HCT116 (cell line): ENCODE data around the gene ALDH1L1. TPM values are rescaled to one million over a fixed set of nuclear protein-coding genes. Genes with fewer than 3 reads are reported as not detected.

ENCODE experiments used
- ATAC-seq: fragments of 200-7000 bp; cut with Tn5 transposase; 2 replicates; pipeline ENCODE4 v1.9.1; 2020; ENCODE audit warnings: mild to moderate bottlenecking, moderate library complexity
- BruUV-seq: library from RNA; stranded (reverse); fragments of 400-500 nt; replicated peaks from 2 replicates; lab custom pipeline; 2021; lab: Mats Ljungman, UMichigan
- CTCF ChIA-PET: fragments of 300-600 bp; sonication (Branson Sonifier 250); formaldehyde crosslinking; loops from one replicate; lab custom pipeline; 2021; ENCODE audit warnings: antibody characterized with exemption; lab: Charles Lee
- POLR2A ChIA-PET: fragments of 300-600, 350-600 bp; sonication (Branson Sonifier 250); formaldehyde crosslinking; loops from one replicate; lab custom pipeline; 2021; ENCODE audit warnings: antibody characterized with exemption; lab: Charles Lee
- RAD21 ChIA-PET, 2 experiments: fragments of 300-600 bp; sonication (Branson Sonifier 250); formaldehyde crosslinking; loops; one replicate each; lab custom pipeline; 2023; ENCODE audit warnings: low total read pairs in 2 of 2; ENCODE audit not compliant: uncharacterized antibody in 2 of 2, unreplicated experiment in 2 of 2, low non-redundant PET in 1 of 2; lab: Charles Lee
- DNase-seq: peaks from one replicate; pipeline ENCODE4 v3.0.0-alpha.2; 2010; ENCODE audit warnings: low read depth, low spot score
- H2AFZ ChIP-seq: fragments of 200-600 bp; shearing (Covaris generic), sonication (generic); 2 replicates; pipeline ENCODE4 v1.6.1; 2017; ENCODE audit warnings: low read depth, mixed run types, mixed read lengths, antibody characterized with exemption, low read length; ENCODE audit not compliant: poor library complexity, severe bottlenecking
- H3K27ac ChIP-seq: 2 replicates; pipeline ENCODE4 v1.5.1; 2012; ENCODE audit warnings: low read depth, low read length
- H3K27me3 ChIP-seq: fragments of 200-600 bp; sonication (generic); 2 replicates; pipeline ENCODE4 v1.6.1; 2016; ENCODE audit warnings: mixed run types, low read length, mixed read lengths; ENCODE audit not compliant: insufficient read depth
- H3K36me3 ChIP-seq, 2 experiments: fragments of 200-500 bp in 1 of 2; fragments of 200-600 bp in 1 of 2; sonication (Bioruptor generic) in 1 of 2; sonication (generic) in 1 of 2; 2 replicates each; pipeline versions ENCODE4 v1.5.1 to v1.6.1; 2014 to 2016; ENCODE audit warnings: low read length in 2 of 2, inconsistent platforms in 1 of 2, mixed read lengths in 1 of 2, mixed run types in 1 of 2; ENCODE audit not compliant: insufficient read depth in 2 of 2, control insufficient read depth in 1 of 2
- H3K4me1 ChIP-seq, 2 experiments: fragments of 200-600 bp in 1 of 2; sonication (generic) in 1 of 2; 2 replicates each; pipeline versions ENCODE4 v1.5.1 to v1.6.1; 2012 to 2017; ENCODE audit warnings: low read length in 2 of 2, inconsistent platforms in 1 of 2, mild to moderate bottlenecking in 1 of 2, mixed read lengths in 1 of 2, mixed run types in 1 of 2, moderate library complexity in 1 of 2; ENCODE audit not compliant: insufficient read depth in 2 of 2, control insufficient read depth in 1 of 2
- H3K4me2 ChIP-seq: fragments of 200-600 bp; sonication (generic); 2 replicates; pipeline ENCODE4 v1.6.1; 2017; ENCODE audit warnings: mixed run types, low read length, mixed read lengths
- H3K4me3 ChIP-seq, 2 experiments: fragments of 200-600 bp in 1 of 2; sonication (generic) in 1 of 2; replicated peaks in 1 of 2; 2 replicates each; pipeline ENCODE4 v1.5.1; 2011 to 2016; ENCODE audit warnings: low read length in 2 of 2, control low read depth in 1 of 2, low read depth in 1 of 2, mild to moderate bottlenecking in 1 of 2, mixed read lengths in 1 of 2, mixed run types in 1 of 2
- H3K79me2 ChIP-seq: fragments of 200-600 bp; sonication (generic); 2 replicates; pipeline ENCODE4 v1.6.1; 2017; ENCODE audit warnings: mild to moderate bottlenecking, mixed run types, low read length, moderate library complexity, mixed read lengths; ENCODE audit not compliant: insufficient read depth
- H3K9ac ChIP-seq: fragments of 200-600 bp; sonication (generic); 2 replicates; pipeline ENCODE4 v1.6.1; 2016; ENCODE audit warnings: low read length, mixed read lengths
- H3K9me2 ChIP-seq: fragments of 200-600 bp; sonication (generic), shearing (Covaris generic); 2 replicates; pipeline ENCODE4 v1.6.1; 2017; ENCODE audit warnings: mixed run types, mild to moderate bottlenecking, moderate library complexity; ENCODE audit not compliant: insufficient read depth
- H3K9me3 ChIP-seq, 2 experiments: fragments of 200-500 bp in 1 of 2; fragments of 200-600 bp in 1 of 2; sonication (Bioruptor generic) in 1 of 2; sonication (generic) in 1 of 2; 2 replicates each; pipeline ENCODE4 v1.6.1; 2014 to 2017; ENCODE audit warnings: low read length in 2 of 2, mixed read lengths in 2 of 2, inconsistent platforms in 1 of 2, low read depth in 1 of 2, mild to moderate bottlenecking in 1 of 2, mixed run types in 1 of 2, moderate library complexity in 1 of 2; ENCODE audit not compliant: control insufficient read depth in 1 of 2, insufficient read depth in 1 of 2
- H4K20me1 ChIP-seq: fragments of 200-600 bp; sonication (generic), shearing (Covaris generic); 2 replicates; pipeline ENCODE4 v1.6.1; 2017; ENCODE audit warnings: mixed run types, mild to moderate bottlenecking, moderate library complexity; ENCODE audit not compliant: insufficient read depth
- CBX3 ChIP-seq: IDR thresholded peaks from 2 replicates; pipeline ENCODE4 v1.6.1; 2012; ENCODE audit warnings: low read depth
- EGR1 ChIP-seq: IDR thresholded peaks from 2 replicates; pipeline ENCODE4 v1.6.1; 2012; ENCODE audit warnings: low read depth
- ELF1 ChIP-seq: IDR thresholded peaks from 2 replicates; pipeline ENCODE4 v1.6.1; 2012; ENCODE audit warnings: low read depth, borderline replicate concordance
- EZH2 ChIP-seq: fragments of 200-600 bp; sonication (generic); IDR thresholded peaks from 2 replicates; pipeline ENCODE4 v1.6.1; 2017; ENCODE audit warnings: antibody characterized with exemption, mixed run types
- EZH2phosphoT487 ChIP-seq: fragments of 200-600 bp; IDR thresholded peaks from 2 replicates; pipeline ENCODE4 v1.6.1; 2018; ENCODE audit warnings: antibody characterized with exemption, borderline replicate concordance
- JUND ChIP-seq: IDR thresholded peaks from 2 replicates; pipeline ENCODE4 v1.6.1; 2012
- MAX ChIP-seq: IDR thresholded peaks from 2 replicates; pipeline ENCODE4 v1.6.1; 2012
- POLR2A ChIP-seq: IDR thresholded peaks from 2 replicates; pipeline ENCODE4 v1.7.0; 2011; ENCODE audit warnings: borderline replicate concordance; ENCODE audit not compliant: insufficient read depth, insufficient read length; ENCODE audit errors: extremely low read depth
- POLR2AphosphoS5 ChIP-seq: IDR thresholded peaks from 2 replicates; pipeline ENCODE4 v1.6.1; 2011; ENCODE audit warnings: mild to moderate bottlenecking, low read depth, low read length, moderate library complexity
- RAD21 ChIP-seq: IDR thresholded peaks from 2 replicates; pipeline ENCODE4 v1.6.1; 2012; ENCODE audit warnings: low read depth, mild to moderate bottlenecking
- SIN3A ChIP-seq: IDR thresholded peaks from 2 replicates; pipeline ENCODE4 v1.6.1; 2012; ENCODE audit warnings: low read depth
- SP1 ChIP-seq: IDR thresholded peaks from 2 replicates; pipeline ENCODE4 v1.6.1; 2012; ENCODE audit warnings: low read depth
- SRF ChIP-seq: IDR thresholded peaks from 2 replicates; pipeline ENCODE4 v1.6.1; 2012; ENCODE audit warnings: low read depth
- TCF7L2 ChIP-seq: IDR thresholded peaks from 2 replicates; pipeline ENCODE4 v1.7.0; 2011; ENCODE audit warnings: borderline replicate concordance, inconsistent platforms; ENCODE audit not compliant: insufficient read depth, insufficient read length; ENCODE audit errors: extremely low read depth
- YY1 ChIP-seq: IDR thresholded peaks from 2 replicates; pipeline ENCODE4 v1.6.1; 2011; ENCODE audit warnings: low read length, low read depth, moderate library complexity, mild to moderate bottlenecking; ENCODE audit not compliant: insufficient replicate concordance; ENCODE audit errors: extremely low read depth
- ZNF274 ChIP-seq: fragments of 200-500 bp; sonication (Bioruptor generic); IDR thresholded peaks from 2 replicates; pipeline ENCODE4 v1.6.1; 2014; ENCODE audit warnings: mild to moderate bottlenecking, low read depth, low read length, inconsistent platforms
- intact Hi-C: fragments of 100-400 bp; cut with micrococcal nuclease; formaldehyde crosslinking; loops from 2 replicates; pipeline ENCODE4 v1.10.0; 2022
- total RNA-seq: library from RNA; stranded (reverse); gene quantifications from one replicate; pipeline ENCODE4 v1.2.1, GENCODE V29; 2021; ENCODE audit not compliant: unreplicated experiment
- TF ChIP-seq, protein P1 (sequence below): IDR thresholded peaks from 2 replicates; pipeline ENCODE4 v1.6.1; 2011; ENCODE audit warnings: mild to moderate bottlenecking, low read length, moderate library complexity; ENCODE audit not compliant: insufficient replicate concordance; ENCODE audit errors: extremely low read depth
- TF ChIP-seq, protein P2 (sequence below), 3 experiments: fragments of 200-600 bp in 1 of 3; sonication (generic) in 1 of 3; IDR thresholded peaks in 2 of 3; conservative IDR thresholded peaks in 1 of 3; 2 replicates each; pipeline ENCODE4 v1.5.1; 2012 to 2017; ENCODE audit warnings: low read depth in 2 of 3, low read length in 2 of 3, antibody characterized with exemption in 1 of 3, borderline replicate concordance in 1 of 3, control low read depth in 1 of 3, mild to moderate bottlenecking in 1 of 3, mixed read lengths in 1 of 3, mixed run types in 1 of 3, moderate library complexity in 1 of 3; ENCODE audit not compliant: insufficient read depth in 1 of 3
- TF ChIP-seq, protein P3 (sequence below): IDR thresholded peaks from 2 replicates; pipeline ENCODE4 v1.6.1; 2012

Gene ALDH1L1
- total RNA-seq, 1 experiment from 2014 or later, result 0.81 TPM

DNA sequence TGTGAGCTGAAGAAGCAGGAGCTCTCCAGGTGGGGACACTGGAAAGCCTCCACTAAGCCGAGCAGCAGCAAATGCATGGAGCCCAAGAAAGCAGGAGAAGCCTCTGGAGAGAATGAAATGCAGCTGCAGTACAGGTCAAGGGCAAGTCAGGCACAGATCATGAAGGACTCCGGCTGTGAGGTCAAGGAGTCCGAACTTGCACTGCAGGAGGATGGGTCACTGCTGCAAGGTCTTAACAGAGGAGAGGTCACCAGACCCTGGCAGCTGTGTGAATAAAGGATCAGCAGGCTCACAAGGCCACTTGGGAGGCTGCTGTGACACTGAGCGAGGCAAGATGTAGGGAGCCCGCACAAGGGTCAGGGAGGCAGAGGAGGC lies 71.7 kb downstream of the ALDH1L1 start:
- Histone ChIP-seq H3K4me3 (no peak overlapping the region), H3K4me1 (no peaks in the 10 kb centered on the region), H3K9me3 (no peaks in the 10 kb centered on the region), H2AFZ (no peak overlapping the region), H3K9ac (no peak overlapping the region), H3K27ac (no peak overlapping the region), H3K27me3 (no peaks in the 10 kb centered on the region), H3K79me2 (no peaks in the 10 kb centered on the region), H3K4me2 (no peak overlapping the region), H3K36me3 (no peaks in the 10 kb centered on the region), H3K9me2 (no peaks in the 10 kb centered on the region), H4K20me1 (no peaks in the 10 kb centered on the region)
- ChIA-PET RAD21 (no interaction called here), POLR2A (no interaction called here), CTCF (no interaction called here)
- no TSS peak for BruUV-seq
- intact Hi-C loops, result no loop called here
- ATAC-seq, result no peak
- TF ChIP-seq MAX, result no peak
- no peak for TF ChIP-seq EGR1
- TF ChIP-seq POLR2AphosphoS5, result no peak
- TF ChIP-seq TCF7L2, result no peak
- TF ChIP-seq, protein P1, sequence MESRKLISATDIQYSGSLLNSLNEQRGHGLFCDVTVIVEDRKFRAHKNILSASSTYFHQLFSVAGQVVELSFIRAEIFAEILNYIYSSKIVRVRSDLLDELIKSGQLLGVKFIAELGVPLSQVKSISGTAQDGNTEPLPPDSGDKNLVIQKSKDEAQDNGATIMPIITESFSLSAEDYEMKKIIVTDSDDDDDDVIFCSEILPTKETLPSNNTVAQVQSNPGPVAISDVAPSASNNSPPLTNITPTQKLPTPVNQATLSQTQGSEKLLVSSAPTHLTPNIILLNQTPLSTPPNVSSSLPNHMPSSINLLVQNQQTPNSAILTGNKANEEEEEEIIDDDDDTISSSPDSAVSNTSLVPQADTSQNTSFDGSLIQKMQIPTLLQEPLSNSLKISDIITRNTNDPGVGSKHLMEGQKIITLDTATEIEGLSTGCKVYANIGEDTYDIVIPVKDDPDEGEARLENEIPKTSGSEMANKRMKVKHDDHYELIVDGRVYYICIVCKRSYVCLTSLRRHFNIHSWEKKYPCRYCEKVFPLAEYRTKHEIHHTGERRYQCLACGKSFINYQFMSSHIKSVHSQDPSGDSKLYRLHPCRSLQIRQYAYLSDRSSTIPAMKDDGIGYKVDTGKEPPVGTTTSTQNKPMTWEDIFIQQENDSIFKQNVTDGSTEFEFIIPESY, result no peak
- no peak for TF ChIP-seq SIN3A
- TF ChIP-seq JUND, result no peak
- no peak for TF ChIP-seq RAD21
- no peak for TF ChIP-seq ZNF274
- no peak for TF ChIP-seq YY1
- TF ChIP-seq ELF1, result no peak
- TF ChIP-seq, protein P2, sequence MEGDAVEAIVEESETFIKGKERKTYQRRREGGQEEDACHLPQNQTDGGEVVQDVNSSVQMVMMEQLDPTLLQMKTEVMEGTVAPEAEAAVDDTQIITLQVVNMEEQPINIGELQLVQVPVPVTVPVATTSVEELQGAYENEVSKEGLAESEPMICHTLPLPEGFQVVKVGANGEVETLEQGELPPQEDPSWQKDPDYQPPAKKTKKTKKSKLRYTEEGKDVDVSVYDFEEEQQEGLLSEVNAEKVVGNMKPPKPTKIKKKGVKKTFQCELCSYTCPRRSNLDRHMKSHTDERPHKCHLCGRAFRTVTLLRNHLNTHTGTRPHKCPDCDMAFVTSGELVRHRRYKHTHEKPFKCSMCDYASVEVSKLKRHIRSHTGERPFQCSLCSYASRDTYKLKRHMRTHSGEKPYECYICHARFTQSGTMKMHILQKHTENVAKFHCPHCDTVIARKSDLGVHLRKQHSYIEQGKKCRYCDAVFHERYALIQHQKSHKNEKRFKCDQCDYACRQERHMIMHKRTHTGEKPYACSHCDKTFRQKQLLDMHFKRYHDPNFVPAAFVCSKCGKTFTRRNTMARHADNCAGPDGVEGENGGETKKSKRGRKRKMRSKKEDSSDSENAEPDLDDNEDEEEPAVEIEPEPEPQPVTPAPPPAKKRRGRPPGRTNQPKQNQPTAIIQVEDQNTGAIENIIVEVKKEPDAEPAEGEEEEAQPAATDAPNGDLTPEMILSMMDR (IDR thresholded peaks at IDR 0.05 in 2 of 3, conservative IDR thresholded peaks at IDR 0.05 in 1 of 3; ENCODE audit: borderline replicate concordance in 1 of 3, insufficient read depth in 1 of 3, low read depth in 2 of 3, low read length in 2 of 3), result no peak
- no peak for TF ChIP-seq SP1
- TF ChIP-seq SRF, result no peak
- TF ChIP-seq, protein P3, sequence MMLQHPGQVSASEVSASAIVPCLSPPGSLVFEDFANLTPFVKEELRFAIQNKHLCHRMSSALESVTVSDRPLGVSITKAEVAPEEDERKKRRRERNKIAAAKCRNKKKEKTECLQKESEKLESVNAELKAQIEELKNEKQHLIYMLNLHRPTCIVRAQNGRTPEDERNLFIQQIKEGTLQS, result no peak
- TF ChIP-seq EZH2, result no peak
- no peak for TF ChIP-seq EZH2phosphoT487
- no peak for TF ChIP-seq POLR2A
- TF ChIP-seq CBX3, result no peak
- no peak for DNase-seq
